Measurements from ENCODE around the gene CDV3.

The CDV3 gene

DNA sequence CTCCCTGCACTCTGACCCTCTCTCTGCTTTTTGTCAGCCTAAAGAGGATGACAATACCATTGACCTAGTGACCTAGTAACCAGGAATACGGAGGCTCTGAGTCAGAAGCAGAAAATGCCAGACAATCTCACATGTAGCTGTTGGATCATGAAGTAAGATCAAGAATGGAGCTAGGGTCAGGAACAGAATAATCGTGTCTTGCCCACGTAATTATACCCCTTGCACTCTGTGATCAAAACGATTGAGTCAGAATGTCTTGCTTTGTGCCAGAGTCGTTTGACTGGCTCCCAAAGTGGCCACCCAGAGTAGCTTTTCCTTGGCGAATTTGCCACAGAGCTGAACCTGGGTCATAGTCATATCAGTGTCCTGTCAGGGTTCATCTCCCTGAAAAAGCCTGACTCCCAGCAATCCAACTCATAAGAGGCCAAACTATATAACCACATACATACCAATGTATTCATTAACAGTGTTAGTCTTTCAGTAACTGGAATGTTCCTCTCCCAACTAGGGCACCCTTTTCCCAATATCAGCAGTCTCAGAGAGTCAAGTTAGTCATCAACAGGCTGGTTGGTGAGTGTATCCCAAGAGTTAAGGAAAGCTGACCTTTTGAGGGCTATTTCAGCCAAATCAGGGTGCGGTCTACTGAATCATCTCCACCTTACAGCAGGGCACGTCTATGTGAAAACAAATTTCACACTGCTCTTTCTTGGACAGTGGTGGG lies 5.0 kb upstream of the CDV3 start:
- DNase-seq, result no peak

DNA sequence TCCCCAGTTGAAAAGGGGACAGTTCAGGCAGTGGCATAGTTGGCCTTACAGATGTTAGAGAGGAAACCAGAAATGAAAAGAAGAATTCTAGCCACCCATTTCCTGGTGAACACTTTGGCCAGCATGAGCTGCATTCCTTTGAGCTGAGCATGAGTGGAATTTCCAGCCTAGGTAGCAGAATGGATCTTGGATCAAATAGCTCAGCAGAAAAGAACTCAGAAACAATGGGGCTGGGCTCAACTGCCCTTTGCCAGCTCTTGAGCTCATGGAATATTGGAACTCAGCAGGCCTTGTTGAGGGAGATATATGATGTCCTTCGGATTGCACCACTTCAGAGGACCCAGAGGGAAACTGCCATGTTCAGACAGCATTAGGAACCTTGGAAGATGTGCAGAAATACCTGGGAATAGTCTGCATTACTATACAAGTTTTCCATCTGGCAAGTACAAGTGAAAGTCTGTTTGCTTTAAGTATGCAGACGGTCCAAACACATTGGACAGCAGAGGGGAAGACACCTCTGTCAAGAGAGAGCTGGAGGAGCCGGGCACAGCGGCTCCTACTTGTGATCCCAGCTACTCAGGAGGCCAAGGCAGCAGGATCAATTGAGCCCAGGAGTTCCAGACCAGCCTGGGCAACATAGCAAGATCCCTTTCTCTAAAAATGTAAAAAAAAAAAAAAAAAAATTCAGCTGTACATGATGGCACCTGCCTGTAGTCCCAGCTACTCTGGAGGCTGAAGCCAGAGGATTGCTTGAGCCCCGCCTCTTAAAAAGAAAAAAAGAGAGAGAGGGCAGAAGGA lies 3.1 kb upstream of the CDV3 start:
- no peak for DNase-seq

DNA sequence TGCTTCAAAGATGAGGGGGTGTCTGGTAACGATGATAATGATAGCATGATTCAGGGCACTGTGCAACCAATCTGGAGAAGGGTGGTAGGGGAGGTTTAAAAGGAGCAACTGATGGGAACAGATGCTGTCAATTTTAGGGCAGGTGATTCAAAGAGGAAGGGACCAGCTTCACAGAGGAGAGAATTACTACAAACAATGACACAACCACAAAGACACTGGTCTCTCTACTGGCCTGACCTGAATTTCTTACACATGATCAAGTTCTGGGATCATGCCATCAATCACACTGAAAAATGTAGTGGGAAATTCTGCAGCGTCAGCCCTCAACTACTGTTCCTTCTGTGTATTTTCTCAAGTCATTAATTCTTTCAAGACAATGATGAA lies 2.6 kb upstream of the CDV3 start:
- DNase-seq, result no peak

DNA sequence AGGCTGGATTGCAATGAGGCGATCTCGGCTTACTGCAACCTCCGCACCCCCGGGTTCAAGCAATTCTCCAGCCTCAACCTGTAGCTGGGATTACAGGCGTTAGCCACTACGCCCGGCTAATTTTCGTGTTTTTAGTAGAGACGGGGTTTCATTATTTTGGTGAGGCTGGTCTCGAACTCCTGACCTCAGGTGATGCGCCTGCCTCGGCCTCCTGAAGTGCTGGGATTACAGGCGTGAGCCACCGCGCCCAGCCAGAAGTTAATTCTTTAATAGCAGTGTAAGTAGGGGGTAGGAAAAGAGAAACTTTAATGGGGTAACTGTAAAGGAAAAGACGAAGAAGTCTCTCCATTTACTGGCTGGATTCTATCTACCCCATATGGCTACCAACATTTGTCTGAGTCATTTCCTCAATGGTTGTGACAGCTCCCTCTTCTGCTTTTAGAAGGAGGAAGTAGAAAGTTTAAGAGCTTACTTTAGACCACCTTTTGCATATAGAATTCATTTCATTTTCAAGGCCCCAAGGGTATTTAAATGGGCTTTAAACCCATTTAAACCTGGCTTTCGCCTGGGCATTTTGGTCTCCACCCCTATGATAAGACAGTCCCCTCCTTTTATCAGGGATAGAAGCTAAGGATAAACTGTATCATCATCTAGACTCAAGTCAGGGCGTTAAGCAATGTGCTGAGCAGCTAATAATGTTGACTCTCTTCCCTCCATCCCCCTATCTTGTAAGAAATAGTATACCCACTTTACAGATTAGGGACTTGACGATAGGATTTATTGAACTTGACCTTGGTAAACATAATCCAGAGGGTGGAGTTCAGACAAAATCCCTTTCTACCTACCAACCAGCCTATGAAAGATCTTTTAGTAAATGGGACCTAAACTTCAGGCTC lies 1.1 kb upstream of the CDV3 start:
- peak; percentile 25 for DNase-seq

DNA sequence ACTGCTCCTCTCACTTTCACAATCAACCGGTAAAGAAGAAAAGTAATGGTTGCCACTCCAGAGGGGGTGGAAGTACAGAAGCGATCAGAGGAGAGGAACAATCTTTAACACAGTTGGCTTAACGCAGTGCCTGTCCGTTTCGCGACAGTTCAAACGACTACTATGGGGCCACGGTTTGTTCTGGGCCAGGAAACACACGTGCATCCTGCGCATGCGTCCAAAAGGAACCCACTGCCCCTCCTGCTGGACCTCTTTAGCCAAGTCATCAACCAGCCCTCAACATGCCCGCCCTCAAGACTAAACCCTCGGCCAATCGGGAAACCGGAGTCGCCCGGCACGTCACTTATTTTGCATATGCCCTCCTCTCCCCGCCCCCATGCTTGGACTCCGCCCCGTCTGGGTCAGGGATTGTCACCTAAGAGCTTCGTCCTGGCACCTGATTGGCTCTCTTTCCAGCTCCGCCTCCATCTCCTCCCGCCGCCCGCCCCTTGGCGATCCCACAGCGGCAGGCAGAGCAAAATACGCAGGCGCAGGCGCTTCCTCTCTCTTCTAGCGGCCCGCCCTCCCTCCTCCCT lies 345 bp upstream of the CDV3 start:
- peak; percentile 100 for DNase-seq

DNA sequence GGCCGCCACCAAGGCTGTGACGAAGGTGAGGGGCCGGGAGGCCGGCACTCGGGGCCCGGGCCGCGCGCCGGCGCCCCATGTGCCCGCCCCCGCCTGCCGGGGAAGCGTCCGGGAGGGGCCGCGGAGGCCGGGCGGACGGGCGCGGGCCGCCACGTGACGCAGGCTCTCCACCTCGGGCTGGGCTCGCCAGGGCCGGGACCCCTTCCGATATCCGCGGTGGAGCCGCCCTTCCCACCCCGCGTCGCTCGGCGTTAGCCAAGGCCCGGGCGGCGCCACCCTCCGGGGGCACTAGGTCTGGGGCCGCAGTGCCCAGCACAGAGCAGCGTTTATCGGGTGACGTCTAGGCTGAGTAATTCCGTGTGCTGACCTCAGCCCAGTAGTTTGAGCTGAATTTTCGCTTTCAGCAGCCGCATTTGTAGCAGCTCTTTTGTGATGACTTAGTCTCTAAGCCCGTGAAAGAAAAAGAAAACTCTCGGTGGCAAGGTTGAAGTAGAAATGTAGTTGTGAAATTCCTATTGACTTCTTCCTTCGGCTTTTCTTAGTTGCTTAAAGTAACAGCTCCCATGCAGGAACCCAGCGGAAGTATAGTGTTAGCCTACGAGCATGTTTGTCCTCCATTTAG lies 885 bp downstream of the CDV3 start:
- DNase-seq, result peak; percentile 66

DNA sequence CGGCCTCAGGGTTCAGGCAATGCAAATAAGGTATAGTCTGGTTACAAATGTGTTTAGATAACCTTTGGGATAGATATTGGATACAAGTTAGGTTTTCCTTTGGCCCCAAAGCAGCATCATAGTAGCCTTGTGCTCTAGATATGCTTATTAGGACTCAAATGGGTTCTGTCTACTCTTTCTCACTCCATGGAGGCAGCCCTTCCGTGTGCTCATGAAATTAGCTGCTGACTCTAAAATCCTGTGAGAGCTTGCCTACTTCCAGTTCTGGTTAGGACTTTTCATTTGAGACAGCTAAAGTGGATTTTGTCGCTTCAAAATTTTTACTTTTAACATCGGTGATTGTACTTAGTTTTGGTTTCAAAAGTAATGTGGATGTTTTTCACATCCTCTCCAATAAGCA lies 1.6 kb downstream of the CDV3 start:
- DNase-seq, result no peak

DNA sequence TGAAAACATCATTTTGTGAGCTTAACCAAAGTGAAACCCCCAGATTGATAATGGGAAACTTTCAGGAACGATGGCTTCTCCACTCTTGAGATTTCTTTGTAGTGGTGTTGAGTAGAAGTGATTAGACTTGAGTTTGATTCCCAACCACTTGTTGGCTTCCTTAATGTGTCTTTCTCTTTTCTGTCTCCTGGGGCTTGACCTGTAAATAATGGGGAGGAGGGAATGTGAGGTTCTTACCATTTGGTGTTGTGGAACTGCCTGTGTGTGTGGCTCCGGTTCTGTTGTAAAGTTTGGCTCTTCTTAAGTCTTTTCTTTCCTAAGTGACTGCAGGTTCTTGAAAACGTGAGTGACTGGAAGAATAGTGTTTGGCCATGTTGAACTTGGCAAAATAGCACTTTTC lies 2.7 kb downstream of the CDV3 start:
- DNase-seq, result no peak

DNA sequence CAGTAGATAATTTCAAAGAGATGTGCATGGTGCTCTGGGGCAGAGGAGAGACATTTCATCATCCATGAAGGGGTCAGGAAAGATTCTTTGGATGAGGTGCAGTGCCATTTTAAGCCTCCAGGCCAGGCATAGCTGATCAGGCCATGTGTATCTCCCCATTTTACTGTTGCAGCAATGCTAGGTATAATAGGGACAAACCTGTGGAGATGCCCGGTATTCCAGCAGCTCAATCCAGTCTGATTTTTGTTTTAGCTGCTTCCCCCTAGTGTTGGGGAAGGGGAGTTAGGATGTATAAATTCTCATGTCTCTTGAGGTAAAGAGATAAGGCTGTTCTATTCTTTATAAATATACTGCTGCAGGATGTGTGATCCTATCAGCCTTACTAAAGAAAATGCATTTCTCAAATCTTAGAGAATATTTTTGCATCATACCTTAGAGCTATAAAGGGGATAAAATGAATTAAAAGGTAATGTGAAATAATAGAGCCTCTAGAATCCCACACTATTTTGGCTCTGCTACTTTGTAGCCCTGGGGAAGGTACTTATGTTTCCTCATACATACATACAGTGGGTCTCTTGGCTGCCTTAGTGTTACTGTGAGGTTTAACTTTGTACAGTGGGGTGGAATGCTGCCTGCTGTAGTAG lies 5.2 kb downstream of the CDV3 start:
- peak; percentile 4 for DNase-seq

DNA sequence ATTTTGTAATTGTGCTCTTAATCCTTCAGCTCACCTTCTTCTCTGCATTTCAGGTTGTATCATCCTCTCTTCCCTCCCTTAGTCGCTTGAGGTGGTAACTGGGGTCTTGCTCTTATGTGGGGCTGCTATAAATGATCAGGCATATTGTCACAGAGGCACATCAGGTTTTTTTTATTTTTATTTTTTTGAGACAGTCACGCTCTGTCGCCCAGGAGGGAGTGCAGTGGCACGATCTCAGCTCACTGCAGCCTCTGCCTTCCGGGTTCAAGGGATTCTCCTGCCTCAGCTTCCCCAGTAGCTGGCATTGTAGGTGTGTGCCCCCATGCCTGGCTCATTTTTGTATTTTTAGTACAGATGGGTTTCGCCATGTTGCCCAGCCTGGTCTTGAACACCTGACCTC lies 9.9 kb downstream of the CDV3 start:
- DNase-seq, result no peak

DNA sequence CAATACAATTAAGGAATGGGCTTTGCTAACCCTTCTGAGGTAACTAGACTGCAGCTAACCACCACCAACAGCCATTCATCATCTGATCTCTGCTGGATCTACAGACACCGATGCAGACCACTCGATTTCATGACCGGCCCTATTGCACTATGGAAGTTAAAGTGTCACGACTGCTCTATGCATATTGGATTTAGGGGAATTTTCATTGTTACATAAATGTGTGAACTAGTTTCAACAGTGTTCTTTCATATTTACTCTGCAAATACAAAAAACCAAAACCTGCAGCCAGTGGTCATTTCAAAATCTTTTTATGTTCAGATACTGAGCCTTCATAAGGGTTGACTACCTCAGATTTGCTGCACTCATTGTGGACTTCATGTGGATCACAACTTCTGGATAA lies 14.5 kb downstream of the CDV3 start:
- no peak for DNase-seq

DNA sequence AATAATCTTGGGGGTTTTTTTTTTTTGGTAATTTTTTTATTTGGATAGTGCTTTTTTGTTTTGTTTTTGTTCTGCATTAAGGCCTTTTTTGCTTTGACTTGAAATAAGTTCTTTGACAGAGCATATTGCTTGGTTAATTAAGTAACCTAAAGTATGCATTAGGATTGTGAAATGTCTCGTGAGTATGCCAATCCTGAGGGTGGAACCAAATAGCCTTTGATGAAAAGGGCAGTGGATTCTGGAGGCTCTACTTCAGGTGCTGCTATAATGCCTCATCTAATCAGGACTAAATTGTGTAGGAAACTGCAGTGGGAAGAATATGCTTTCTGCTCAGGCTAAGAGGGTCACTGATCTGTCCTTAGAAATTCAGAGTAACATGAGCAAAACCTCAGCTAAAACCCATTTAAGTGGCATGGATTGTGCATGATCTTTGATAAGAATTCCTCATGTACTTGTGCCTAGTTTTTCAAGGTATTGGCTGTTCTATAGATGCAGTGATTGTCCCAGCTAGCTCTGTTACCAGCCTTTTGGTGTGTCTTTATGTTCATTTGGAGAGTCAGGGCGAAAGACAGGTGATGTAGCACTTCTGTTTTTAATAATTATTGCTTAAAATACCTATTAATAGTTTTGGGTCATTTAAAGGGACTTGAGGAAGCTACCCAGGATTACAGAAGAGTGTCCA lies 15.4 kb downstream of the CDV3 start:
- DNase-seq, result no peak

DNA sequence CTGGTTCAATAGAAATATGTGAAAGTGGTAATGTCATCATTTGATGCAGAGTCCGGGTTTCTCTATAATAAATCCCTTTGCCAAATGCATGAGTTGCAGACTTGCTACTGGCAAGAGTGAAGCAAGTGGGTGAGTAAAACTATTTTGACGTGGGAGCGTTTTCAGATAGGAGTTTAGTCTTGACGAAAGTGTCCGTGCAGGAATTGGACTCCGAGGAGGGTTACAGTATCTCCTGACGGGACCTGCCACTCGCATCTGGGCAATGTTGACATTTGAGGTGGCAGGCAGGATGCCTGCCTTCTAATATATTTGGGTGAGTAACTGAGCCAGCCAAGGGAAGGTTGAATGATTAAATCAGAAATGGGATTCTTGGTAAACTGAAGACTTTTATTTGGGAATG lies 16.0 kb downstream of the CDV3 start:
- no peak for DNase-seq

DNA sequence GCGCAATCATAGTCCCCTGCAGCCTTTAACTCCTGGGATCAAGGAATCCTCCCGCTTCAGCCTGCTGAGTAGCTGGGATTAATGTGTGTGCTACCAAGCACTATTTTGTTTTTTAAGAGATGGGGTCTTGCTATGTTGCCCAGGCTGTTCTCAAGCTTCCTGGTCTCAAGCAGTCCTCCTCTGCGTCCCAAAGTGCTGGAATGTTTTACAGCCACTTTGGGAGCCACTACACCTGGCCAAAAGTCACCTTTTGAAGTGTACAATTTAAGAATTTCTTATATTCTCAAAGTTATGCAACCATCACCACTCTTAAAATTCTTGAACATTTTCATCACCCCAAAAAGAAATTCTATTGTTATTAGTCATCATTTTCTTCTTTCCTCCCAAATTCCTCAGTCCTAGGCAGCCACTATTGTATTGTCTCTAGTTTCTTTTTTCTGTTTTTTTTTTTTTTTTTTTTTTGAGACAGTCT lies 17.8 kb downstream of the CDV3 start:
- no peak for DNase-seq

DNA sequence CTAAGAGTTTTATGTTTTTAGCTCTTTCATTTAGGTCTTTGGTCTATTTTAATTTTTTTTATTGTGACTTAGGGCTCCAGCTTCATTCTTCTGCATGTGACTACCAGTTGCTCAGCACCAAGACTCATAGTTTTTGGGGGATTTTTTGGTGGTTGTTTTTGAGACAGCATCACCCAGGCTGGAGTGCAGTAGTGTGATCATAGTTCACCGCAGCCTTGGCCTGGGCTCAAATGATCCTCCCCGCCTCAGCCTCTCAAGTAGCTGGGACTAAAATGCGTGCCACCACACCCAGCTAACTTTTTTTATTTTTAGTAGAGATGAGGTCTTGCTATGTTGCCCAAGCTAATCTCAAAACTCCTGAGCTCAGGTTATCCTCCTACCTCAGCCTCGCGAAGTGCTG lies 19.4 kb downstream of the CDV3 start:
- no peak for DNase-seq

DNA sequence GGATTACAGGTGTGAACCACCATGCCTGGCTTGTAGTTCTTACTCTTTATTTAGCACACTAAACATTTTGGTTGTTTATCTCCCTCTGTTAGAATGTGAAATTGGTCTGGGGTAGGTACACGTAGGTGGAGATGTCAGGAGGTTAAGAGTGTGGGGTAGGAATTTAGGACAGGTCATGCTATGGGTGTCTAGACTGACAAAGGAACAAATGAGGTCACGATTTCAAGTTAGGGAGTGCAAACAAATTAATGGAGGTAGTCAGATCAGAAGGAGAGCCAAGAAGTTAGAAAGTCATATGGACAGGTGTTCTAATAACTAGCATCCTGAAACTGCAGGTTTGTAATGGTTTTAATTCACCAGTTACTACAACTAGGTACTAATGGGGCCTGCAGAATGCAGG lies 19.8 kb downstream of the CDV3 start:
- DNase-seq, result no peak

DNA sequence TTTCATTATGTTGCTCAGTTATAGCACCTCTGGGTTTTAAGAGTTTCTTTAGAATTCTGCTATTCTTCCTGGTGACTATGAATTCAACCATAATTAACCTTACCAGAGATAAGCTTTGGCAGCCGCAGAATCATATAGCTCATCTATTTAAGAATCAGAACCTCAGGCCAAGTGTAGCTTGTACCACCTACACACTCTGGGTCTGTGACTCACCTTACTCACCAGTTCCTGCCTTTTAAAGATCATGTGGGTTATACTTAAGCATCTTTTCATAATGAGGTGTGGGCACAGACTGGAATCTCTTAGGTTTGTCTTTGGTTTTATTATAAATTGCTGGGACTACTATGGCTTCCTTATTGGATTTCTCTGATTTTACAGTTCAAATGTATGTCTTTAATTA lies 21.9 kb downstream of the CDV3 start:
- DNase-seq, result no peak

DNA sequence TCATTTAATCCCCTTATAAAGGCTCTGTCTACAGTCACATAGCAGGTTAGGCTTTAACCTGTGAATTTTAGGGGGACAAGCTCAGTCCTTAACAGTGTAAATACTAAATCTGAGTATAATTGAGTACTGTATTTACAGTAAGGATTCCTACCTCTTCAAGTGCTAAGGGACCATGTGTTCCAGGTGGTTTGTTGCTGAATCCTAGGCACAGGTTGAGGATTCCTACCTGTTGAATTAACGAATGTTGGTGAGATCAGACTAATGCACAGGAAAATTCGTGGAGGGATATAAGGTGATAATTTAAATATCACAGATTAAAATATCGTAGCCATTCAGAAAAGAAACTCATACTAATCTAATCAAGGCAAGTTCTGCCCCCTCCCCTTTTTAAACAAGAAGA lies 24.9 kb downstream of the CDV3 start:
- DNase-seq, result no peak

DNA sequence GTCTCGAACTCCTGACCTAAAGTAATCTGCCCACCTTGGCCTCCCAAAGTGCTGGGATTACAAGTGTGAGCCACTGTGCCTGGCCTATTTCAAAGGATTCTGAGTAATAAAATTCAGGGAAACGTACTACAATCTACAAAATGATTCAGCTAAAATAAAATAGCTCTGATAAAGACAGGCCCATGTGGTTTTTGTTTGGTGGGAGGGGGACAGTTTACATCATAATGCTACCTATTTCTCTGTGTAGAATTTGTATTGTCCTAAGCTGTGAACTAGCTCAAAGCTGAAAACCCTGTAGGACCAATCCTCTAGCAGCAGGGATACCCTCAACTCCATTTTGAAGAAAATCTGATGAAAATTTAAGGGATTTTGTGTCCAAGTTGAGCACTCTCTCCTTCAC lies 25.8 kb downstream of the CDV3 start:
- DNase-seq, result no peak

DNA sequence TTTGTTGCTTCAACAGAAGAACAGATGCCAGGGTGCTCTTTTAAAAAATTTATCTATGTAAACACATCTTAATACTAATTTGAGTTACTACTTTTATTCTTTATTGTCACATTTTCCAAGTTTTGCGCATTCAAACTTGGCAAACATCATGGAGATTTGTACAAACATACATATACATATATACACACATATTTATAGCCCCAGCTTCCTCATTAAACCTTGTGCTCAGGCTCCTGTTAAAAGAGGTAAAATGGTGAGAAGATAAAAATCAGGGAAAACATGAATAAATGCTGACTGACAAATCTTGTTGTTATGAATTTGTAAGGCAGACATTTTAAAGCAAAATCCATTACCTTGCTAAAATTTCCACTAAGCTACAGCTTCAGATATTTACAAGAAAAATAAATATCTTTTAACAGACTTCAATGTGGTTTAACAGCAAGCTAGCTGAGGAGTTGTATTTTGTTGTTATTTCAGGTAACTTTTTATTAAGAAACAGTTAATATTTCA lies 27.1 kb downstream of the CDV3 start:
- DNase-seq, result no peak

DNA sequence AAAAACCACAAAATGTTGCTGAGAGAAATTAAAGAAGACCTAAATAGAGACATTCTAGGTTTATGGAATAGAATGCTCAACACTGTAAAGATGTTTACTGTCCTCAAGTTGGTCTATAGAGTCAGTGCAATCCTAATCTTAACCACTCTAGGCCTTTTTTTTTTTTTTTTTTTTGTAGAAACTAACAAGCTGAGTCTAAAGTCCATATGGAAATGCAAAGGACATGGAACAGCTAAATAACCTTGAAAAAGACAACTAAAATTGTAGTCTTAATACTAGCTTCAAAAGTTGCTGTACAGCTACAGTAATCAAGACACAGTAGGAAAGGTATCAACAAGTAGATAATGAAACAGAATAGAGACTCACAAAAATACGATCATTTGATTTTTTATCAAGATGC lies 32.9 kb downstream of the CDV3 start:
- no peak for DNase-seq

Data from central memory CD4-positive, alpha-beta T cell (primary cell).